ENCODE results near the gene OLFML3.

DNA sequence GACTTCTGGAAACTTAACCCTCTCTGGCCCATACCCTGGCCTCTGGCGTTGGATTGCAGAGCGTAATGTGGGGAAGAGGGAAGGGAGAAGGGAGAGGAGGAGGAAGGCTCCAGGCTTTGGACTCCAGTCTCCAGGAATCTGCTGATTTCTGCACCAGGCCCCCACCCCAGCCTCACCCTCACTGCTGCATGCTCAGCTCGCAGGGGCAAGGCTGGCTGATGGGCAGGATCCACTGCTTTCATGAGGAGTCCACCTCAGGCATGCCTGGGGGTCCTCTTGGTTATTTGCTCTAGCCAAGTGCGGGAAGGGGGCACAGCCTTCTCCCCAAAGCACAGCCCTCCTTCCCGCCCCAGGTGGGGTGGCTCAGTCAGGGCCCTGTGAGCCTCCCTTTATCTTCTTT, 3.7 kb downstream of the OLFML3 start:
- TF ChIP-seq, protein P1, sequence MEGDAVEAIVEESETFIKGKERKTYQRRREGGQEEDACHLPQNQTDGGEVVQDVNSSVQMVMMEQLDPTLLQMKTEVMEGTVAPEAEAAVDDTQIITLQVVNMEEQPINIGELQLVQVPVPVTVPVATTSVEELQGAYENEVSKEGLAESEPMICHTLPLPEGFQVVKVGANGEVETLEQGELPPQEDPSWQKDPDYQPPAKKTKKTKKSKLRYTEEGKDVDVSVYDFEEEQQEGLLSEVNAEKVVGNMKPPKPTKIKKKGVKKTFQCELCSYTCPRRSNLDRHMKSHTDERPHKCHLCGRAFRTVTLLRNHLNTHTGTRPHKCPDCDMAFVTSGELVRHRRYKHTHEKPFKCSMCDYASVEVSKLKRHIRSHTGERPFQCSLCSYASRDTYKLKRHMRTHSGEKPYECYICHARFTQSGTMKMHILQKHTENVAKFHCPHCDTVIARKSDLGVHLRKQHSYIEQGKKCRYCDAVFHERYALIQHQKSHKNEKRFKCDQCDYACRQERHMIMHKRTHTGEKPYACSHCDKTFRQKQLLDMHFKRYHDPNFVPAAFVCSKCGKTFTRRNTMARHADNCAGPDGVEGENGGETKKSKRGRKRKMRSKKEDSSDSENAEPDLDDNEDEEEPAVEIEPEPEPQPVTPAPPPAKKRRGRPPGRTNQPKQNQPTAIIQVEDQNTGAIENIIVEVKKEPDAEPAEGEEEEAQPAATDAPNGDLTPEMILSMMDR (IDR thresholded peaks at IDR 0.05): no peak
- no peak for TF ChIP-seq POLR2A (IDR thresholded peaks at IDR 0.05)
- no peak for TF ChIP-seq EP300 (IDR thresholded peaks at IDR 0.05)
